B cell (primary cell): ENCODE measurements around the gene IRF2BP1. TPM values are rescaled to one million over a fixed set of nuclear protein-coding genes. Genes with fewer than 3 reads are reported as not detected.

Experiments used
- ATAC-seq: fragments of 200-7000 bp; cut with Tn5 transposase; one replicate; pipeline ENCODE4 v1.10.0; 2021; ENCODE audit warnings: low read depth, mild to moderate bottlenecking, moderate number of reproducible peaks, moderate library complexity
- CTCF ChIA-PET: fragments of 350-600 bp; sonication (Branson Sonifier 250); formaldehyde crosslinking; loops from one replicate; lab custom pipeline; 2021; ENCODE audit warnings: antibody characterized with exemption, inconsistent platforms; lab: Charles Lee
- POLR2A ChIA-PET: fragments of 350-600 bp; sonication (Branson Sonifier 250); formaldehyde crosslinking; loops from one replicate; lab custom pipeline; 2021; ENCODE audit warnings: antibody characterized with exemption; lab: Charles Lee
- DNase-seq: peaks from one replicate; pipeline ENCODE4 v3.0.0; 2013
- H2AFZ ChIP-seq: 2 replicates; pipeline ENCODE4 v1.6.1; 2012; ENCODE audit warnings: mild to moderate bottlenecking, low read depth, low read length; ENCODE audit not compliant: insufficient read depth, poor library complexity, severe bottlenecking
- H3K27ac ChIP-seq, 2 donors: 1 replicate in 1 of 2; 2 replicates in 1 of 2; pipeline ENCODE4 v1.5.1; 2012 to 2013; ENCODE audit warnings: low read length in 2 of 2, mild to moderate bottlenecking in 2 of 2, moderate library complexity in 1 of 2
- H3K27me3 ChIP-seq, 4 experiments: fragments of 200-600 bp in 1 of 4; sonication (generic) in 1 of 4; replicated peaks in 1 of 4; 1 replicate in 2 of 4; 2 replicates in 2 of 4; pipeline versions ENCODE4 v1.6.1 to v1.7.0; 2013 to 2016; ENCODE audit warnings: low read length in 3 of 4, mild to moderate bottlenecking in 2 of 4, mixed read lengths in 1 of 4, moderate library complexity in 1 of 4; ENCODE audit not compliant: insufficient read depth in 4 of 4, control insufficient read depth in 3 of 4; ENCODE audit errors: control extremely low read depth in 1 of 4
- H3K36me3 ChIP-seq, 2 experiments: replicated peaks in 1 of 2; 1 replicate in 1 of 2; 2 replicates in 1 of 2; pipeline versions ENCODE4 v1.6.1 to v1.7.1; 2013; ENCODE audit warnings: low read length in 1 of 2; ENCODE audit not compliant: insufficient read depth in 2 of 2, control insufficient read depth in 1 of 2; ENCODE audit errors: control extremely low read depth in 1 of 2, extremely low read depth in 1 of 2
- H3K4me1 ChIP-seq, 2 donors: fragments of 200-600 bp in 1 of 2; sonication (generic) in 1 of 2; 1 replicate in 1 of 2; 2 replicates in 1 of 2; pipeline versions ENCODE4 v1.5.1 to v1.6.1; 2013 to 2017; ENCODE audit warnings: low read length in 2 of 2; ENCODE audit not compliant: control insufficient read depth in 2 of 2, insufficient read depth in 2 of 2
- H3K4me2 ChIP-seq: replicated peaks from 2 replicates; pipeline ENCODE3; 2012; ENCODE audit warnings: mild to moderate bottlenecking, low read depth, low read length; ENCODE audit not compliant: poor library complexity, severe bottlenecking
- H3K4me3 ChIP-seq, 5 experiments: fragments of 200-600 bp in 1 of 5; sonication (generic) in 1 of 5; 1 replicate in 3 of 5; 2 replicates in 2 of 5; pipeline versions ENCODE4 v1.5.1 to v1.7.0; 2011 to 2016; ENCODE audit warnings: low read length in 4 of 5, mild to moderate bottlenecking in 4 of 5, low read depth in 2 of 5, control low read depth in 1 of 5, moderate library complexity in 1 of 5; ENCODE audit not compliant: insufficient read depth in 1 of 5; ENCODE audit errors: control extremely low read depth in 1 of 5, extremely low read depth in 1 of 5
- H3K79me2 ChIP-seq: fragments of 200-600 bp; sonication (generic); one replicate; pipeline ENCODE4 v1.6.0; 2016; ENCODE audit warnings: low read length; ENCODE audit not compliant: control insufficient read depth, insufficient read depth
- H3K9ac ChIP-seq: fragments of 200-600 bp; sonication (generic); 2 replicates; pipeline ENCODE4 v1.6.1; 2017; ENCODE audit warnings: mild to moderate bottlenecking, low read length, moderate library complexity
- H3K9me3 ChIP-seq, 3 donors: one replicate each; pipeline versions ENCODE4 v1.6.1 to v1.7.1; 2013; ENCODE audit warnings: low read length in 2 of 3; ENCODE audit not compliant: control insufficient read depth in 2 of 3, insufficient read depth in 1 of 3; ENCODE audit errors: control extremely low read depth in 1 of 3
- H4K20me1 ChIP-seq: 2 replicates; pipeline ENCODE4 v1.6.0; 2012; ENCODE audit warnings: mild to moderate bottlenecking, low read length; ENCODE audit not compliant: insufficient read depth, control insufficient read depth, poor library complexity, severe bottlenecking
- H3K27ac Mint-ChIP-seq: one replicate; pipeline ENCODE4 v1.8.0; 2021; ENCODE audit warnings: mixed read lengths
- H3K27me3 Mint-ChIP-seq: one replicate; pipeline ENCODE4 v1.8.0; 2021; ENCODE audit warnings: mixed read lengths
- H3K4me1 Mint-ChIP-seq: one replicate; pipeline ENCODE4 v1.8.0; 2021; ENCODE audit warnings: mixed read lengths
- H3K4me3 Mint-ChIP-seq: one replicate; pipeline ENCODE4 v1.8.0; 2021; ENCODE audit warnings: mixed read lengths
- H3K9me3 Mint-ChIP-seq: one replicate; pipeline ENCODE4 v1.8.0; 2022; ENCODE audit warnings: mixed read lengths; ENCODE audit not compliant: insufficient read depth
- EZH2 ChIP-seq: IDR thresholded peaks from 2 replicates; pipeline ENCODE4 v1.6.1; 2012; ENCODE audit warnings: borderline replicate concordance, low read depth, mild to moderate bottlenecking, moderate library complexity, low read length; ENCODE audit not compliant: insufficient read depth, poor library complexity, severe bottlenecking
- WGBS: methylation state at CpG from one replicate; pipeline ENCODE4 v1.1.5; 2013; ENCODE audit warnings: missing lambda C conversion rate; ENCODE audit not compliant: insufficient coverage; 5-methylcytosine and 5-hydroxymethylcytosine counted together
- intact Hi-C: fragments of 100-400 bp; cut with micrococcal nuclease; formaldehyde crosslinking; loops from one replicate; pipeline ENCODE4 v1.10.0; 2022
- polyA plus RNA-seq: library from polyadenylated mRNA; depleted of rRNA; stranded (reverse); fragments of >200 nt; gene quantifications from 2 replicates; pipeline ENCODE4 v1.2.3, GENCODE V29; 2012
- total RNA-seq, 2 donors: library from RNA; stranded (reverse); fragments of 120-200 nt in 1 of 2; gene quantifications; 1 replicate in 1 of 2; 2 replicates in 1 of 2; pipeline versions ENCODE4 v1.2.3 to v1.2.4, GENCODE V29; 2013 to 2022
- TF ChIP-seq, protein P1 (sequence below): fragments of 200-600 bp; IDR thresholded peaks from one replicate; pipeline ENCODE4 v1.8.0; 2022; ENCODE audit warnings: antibody characterized with exemption, mild to moderate bottlenecking

IRF2BP1 gene
- total and polyA plus RNA-seq, 2 donors (not counting 1 experiment from before 2014, with no cell fraction given) = 14.9 to 33.9 TPM

DNA sequence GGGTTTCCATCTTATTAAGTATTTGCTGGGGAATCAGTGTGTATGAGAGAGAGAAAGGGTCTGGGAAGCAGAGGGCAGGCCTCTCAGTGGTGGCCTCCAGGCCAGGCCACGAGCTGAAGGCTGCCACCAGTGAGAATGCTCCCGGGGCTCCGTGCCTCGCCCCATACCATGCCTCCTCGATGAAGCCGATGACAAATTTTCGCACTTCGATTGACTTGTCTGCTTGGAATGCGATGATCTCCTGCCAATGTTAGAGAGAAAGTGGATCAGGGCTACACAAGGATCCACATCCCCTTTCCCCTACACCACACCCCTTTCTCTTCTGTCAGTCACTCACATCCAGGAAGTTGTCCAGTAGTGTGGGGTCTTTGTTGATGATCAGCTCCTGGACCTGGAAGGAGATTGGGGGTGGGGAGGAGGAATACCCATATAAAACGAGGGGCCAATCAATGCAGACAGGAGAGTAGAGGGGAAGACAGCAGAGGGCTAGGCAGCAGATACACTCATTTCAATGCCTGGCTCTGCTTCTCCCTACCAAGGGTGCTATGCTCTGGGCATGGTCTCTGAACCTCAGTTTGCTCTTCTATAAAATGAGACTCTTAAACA is 33.7 kb downstream of the IRF2BP1 start:
- Mint-ChIP-seq H3K4me3 (no peak overlapping the region), H3K27ac (no peak overlapping the region), H3K27me3 (no peaks in the 10 kb centered on the region), H3K9me3 (no peaks in the 10 kb centered on the region), H3K4me1 (no peaks in the 10 kb centered on the region)
- peaks cover 38% of the 10 kb centered on the region for H4K20me1 ChIP-seq
- ChIA-PET CTCF (no interaction called here), POLR2A (no interaction called here)
- H3K27me3 ChIP-seq = no peaks in the 10 kb centered on the region
- H3K36me3 ChIP-seq = peaks cover 11 to 62% of the 10 kb centered on the region in 2 experiments
- no peak for ATAC-seq
- H3K4me2 ChIP-seq = no peak overlapping the region
- WGBS = 97% methylated on average over 6 of the region's 10 CpGs
- no peaks in the 10 kb centered on the region for H3K4me1 ChIP-seq
- H3K9me3 ChIP-seq = no peaks in the 10 kb centered on the region
- no peak overlapping the region for H3K4me3 ChIP-seq
- intact Hi-C loops = no loop called here
- H3K27ac ChIP-seq = no peak overlapping the region
- peaks cover 63% of the 10 kb centered on the region for H3K79me2 ChIP-seq
- TF ChIP-seq, protein P1, sequence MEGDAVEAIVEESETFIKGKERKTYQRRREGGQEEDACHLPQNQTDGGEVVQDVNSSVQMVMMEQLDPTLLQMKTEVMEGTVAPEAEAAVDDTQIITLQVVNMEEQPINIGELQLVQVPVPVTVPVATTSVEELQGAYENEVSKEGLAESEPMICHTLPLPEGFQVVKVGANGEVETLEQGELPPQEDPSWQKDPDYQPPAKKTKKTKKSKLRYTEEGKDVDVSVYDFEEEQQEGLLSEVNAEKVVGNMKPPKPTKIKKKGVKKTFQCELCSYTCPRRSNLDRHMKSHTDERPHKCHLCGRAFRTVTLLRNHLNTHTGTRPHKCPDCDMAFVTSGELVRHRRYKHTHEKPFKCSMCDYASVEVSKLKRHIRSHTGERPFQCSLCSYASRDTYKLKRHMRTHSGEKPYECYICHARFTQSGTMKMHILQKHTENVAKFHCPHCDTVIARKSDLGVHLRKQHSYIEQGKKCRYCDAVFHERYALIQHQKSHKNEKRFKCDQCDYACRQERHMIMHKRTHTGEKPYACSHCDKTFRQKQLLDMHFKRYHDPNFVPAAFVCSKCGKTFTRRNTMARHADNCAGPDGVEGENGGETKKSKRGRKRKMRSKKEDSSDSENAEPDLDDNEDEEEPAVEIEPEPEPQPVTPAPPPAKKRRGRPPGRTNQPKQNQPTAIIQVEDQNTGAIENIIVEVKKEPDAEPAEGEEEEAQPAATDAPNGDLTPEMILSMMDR = no peak
- no peak for TF ChIP-seq EZH2
- no peak overlapping the region for H2AFZ ChIP-seq
- no peak for DNase-seq
- H3K9ac ChIP-seq = no peak overlapping the region

- Mint-ChIP-seq H3K27ac (no peak overlapping the region), H3K4me1 (no peaks in the 10 kb centered on the region), H3K27me3 (no peaks in the 10 kb centered on the region), H3K4me3 (no peak overlapping the region), H3K9me3 (no peaks in the 10 kb centered on the region)
- no peaks in the 10 kb centered on the region for H3K27me3 ChIP-seq
- 100% methylated on average over 1 of the region's 4 CpGs for WGBS
- H2AFZ ChIP-seq = no peak overlapping the region
- H3K79me2 ChIP-seq = peaks cover 45% of the 10 kb centered on the region
- H3K36me3 ChIP-seq = peaks cover 13 to 82% of the 10 kb centered on the region in 2 experiments
- ATAC-seq (no peak), DNase-seq (no peak)
- intact Hi-C loops = no loop called here
- ChIA-PET CTCF (interaction anchor here (1.3 kb wide), 1 partner anchor 50 kb away, joined by 4 read pairs; no protein-coding TSS in a partner anchor), POLR2A (no interaction called here)
- no peak overlapping the region for H3K9ac ChIP-seq
- no peak overlapping the region for H3K4me3 ChIP-seq
- no peaks in the 10 kb centered on the region for H3K9me3 ChIP-seq
- H3K4me2 ChIP-seq = no peak overlapping the region
- no peaks in the 10 kb centered on the region for H3K4me1 ChIP-seq
- H3K27ac ChIP-seq = no peak overlapping the region
- TF ChIP-seq EZH2 = no peak
- TF ChIP-seq, protein P1 = peak; percentile 17
- H4K20me1 ChIP-seq = peaks cover 8% of the 10 kb centered on the region
These were observed 37.0 kb downstream of the IRF2BP1 start for GRCh38 chr19:45848922-45849321.
